AG04449 (cell line): ENCODE measurements around the gene TLCD3B.

Source experiments
- CTCF ChIA-PET: fragments of 350-600 bp; formaldehyde crosslinking; extraction: SDS; loops from one replicate; lab custom pipeline; 2021; ENCODE audit warnings: antibody characterized with exemption; lab: Yijun Ruan, JAX
- POLR2A ChIA-PET: fragments of 400-600, 350-600 bp; formaldehyde crosslinking; extraction: SDS; loops from one replicate; lab custom pipeline; 2020; ENCODE audit warnings: antibody characterized with exemption, inconsistent platforms; lab: Yijun Ruan, JAX
- DNase-seq: peaks from one replicate; pipeline ENCODE4 v3.0.0-alpha.2; 2010; ENCODE audit warnings: low read depth, low spot score
- H3K4me3 ChIP-seq: 2 replicates; pipeline ENCODE4 v1.5.1; 2011; ENCODE audit warnings: low read depth, mild to moderate bottlenecking, control low read depth, low read length
- TF ChIP-seq, protein P1 (sequence below): IDR thresholded peaks from one replicate; pipeline ENCODE4 v1.5.1; 2011; ENCODE audit warnings: mild to moderate bottlenecking, moderate library complexity, low read length, control low read depth, inconsistent platforms; ENCODE audit not compliant: insufficient read depth; ENCODE audit errors: missing control alignments

TLCD3B gene

DNA sequence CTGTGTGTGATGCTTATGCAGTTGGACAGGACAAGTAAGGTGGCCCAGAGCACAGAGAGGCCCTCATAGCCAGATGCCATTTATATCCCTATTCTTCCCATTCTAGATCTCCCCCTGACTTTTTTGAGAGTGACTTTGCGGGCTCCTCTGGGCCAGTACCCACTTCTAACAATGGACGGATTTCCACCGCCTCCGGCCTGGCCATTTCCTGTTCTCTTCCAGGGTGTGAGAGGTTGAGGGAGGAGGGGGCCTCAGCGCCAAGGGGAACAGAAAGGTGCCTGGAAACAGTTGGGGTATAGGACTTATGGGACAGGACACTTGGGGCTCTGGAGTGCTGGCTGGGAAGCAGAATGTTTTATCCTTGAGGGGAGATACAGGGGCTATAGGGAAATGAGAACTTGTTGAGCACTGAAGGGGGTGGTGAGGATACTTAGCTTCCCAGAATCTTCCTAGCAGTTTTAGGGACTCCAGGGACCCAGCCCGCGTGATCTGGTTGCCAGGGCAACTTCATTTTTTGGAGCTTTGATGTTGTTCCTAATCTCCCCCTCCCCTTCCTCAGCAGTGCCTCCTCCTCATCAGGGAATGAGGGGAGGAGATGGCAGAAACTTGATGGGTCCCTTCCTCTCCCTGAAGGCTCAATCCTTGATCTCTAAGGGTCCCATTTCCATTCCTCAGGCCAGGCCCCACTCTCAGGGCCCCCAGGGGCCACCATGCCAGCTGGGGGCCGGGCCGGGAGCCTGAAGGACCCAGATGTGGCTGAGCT is 53.8 kb downstream of the TLCD3B start:
- ChIA-PET POLR2A (interaction anchor here (0.5 to 1.5 kb wide), 2 partner anchors 9 to 89 kb away, joined by 3 read pairs; no protein-coding TSS in a partner anchor), CTCF (interaction anchor here (0.8 to 1.2 kb wide), 2 partner anchors 14 to 18 kb away, joined by 3 read pairs; partner anchors contain the start of gene HIRIP3)
- TF ChIP-seq, protein P1, sequence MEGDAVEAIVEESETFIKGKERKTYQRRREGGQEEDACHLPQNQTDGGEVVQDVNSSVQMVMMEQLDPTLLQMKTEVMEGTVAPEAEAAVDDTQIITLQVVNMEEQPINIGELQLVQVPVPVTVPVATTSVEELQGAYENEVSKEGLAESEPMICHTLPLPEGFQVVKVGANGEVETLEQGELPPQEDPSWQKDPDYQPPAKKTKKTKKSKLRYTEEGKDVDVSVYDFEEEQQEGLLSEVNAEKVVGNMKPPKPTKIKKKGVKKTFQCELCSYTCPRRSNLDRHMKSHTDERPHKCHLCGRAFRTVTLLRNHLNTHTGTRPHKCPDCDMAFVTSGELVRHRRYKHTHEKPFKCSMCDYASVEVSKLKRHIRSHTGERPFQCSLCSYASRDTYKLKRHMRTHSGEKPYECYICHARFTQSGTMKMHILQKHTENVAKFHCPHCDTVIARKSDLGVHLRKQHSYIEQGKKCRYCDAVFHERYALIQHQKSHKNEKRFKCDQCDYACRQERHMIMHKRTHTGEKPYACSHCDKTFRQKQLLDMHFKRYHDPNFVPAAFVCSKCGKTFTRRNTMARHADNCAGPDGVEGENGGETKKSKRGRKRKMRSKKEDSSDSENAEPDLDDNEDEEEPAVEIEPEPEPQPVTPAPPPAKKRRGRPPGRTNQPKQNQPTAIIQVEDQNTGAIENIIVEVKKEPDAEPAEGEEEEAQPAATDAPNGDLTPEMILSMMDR: no peak
- no peak for DNase-seq
- no peak overlapping the region for H3K4me3 ChIP-seq

DNA sequence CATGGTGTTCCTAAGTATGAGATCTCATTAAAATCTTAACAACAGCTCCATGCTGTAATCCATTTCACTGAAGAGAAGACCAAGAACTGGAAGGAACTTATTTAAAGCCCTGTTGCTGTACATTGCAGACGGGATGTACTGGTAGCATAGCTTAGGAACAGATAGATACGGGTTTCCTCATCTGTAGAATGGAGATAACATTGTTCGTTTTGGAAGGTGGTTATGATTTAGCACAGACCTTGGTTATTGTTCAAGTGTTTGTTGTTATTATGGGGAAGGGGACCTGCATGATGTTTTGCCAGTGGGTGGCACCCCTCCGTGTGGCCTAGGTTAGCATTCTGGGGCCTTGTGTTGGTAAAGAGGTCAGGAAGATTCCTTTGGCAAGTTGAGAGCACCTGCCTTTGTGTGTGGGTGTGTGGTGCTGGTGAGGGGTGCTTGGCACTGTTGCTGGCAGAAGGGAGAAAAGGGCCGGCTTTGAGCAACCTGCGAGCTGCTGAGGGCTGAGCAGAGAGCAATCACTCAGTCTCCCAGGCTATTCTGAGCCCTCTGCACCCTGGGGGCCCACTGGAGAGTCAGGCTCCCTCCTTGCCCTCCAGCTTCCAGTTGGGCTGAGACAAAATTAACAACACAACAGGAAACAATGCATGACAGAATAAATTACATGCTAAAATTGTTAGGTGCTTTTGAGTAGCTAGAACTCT is 55.1 kb downstream of the TLCD3B start:
- CTCF ChIA-PET: interaction anchor here (0.8 to 1.6 kb wide), 7 partner anchors 10 to 168 kb away, joined by 3 to 12 read pairs (median 4); partner anchors contain the start of gene HIRIP3
- POLR2A ChIA-PET: interaction anchor here (0.8 to 1.5 kb wide), 3 partner anchors 9 to 12 kb away, joined by 3 to 5 read pairs (median 3); no protein-coding TSS in a partner anchor
- TF ChIP-seq, protein P1: no peak
- H3K4me3 ChIP-seq: peak overlapping the region; percentile 95
- no peak for DNase-seq

DNA sequence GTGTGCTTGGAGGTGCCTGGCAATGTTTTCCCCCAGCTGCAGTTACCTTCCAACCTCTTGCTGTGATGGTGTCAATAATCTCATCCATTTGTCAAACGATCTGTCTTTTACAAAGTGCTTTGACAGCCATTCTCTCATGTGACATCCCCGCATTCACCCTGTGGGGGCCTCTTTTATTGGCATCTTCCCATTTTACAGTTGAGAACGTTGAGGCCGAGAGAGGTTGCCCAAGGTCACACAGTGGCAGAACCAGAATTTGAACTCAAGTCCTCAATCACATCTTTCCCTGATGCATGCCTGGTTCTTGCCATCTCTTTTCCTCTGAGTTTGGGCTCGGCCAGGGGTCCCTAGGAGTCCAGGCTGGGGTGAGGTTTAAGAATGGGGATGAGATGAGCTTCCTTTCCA is 55.9 kb downstream of the TLCD3B start:
- DNase-seq: no peak
- ChIA-PET CTCF (interaction anchor here (0.8 to 1.6 kb wide), 5 partner anchors 11 to 167 kb away, joined by 3 to 12 read pairs (median 6); no protein-coding TSS in a partner anchor), POLR2A (interaction anchor here (1.1 to 3.2 kb wide), 3 partner anchors 10 to 49 kb away, joined by 5 to 18 read pairs (median 10); partner anchors contain the start of genes HIRIP3 and KCTD13)
- peak overlapping the region; percentile 95 for H3K4me3 ChIP-seq
- TF ChIP-seq, protein P1: no peak
